ENCODE results near the gene ANAPC4.
"Not testable (repeated sequence)": the region's sequence is repeated elsewhere in the genome, so short reads cannot be mapped to it uniquely, and the experiment has no call there.

ANAPC4 gene, protein sequence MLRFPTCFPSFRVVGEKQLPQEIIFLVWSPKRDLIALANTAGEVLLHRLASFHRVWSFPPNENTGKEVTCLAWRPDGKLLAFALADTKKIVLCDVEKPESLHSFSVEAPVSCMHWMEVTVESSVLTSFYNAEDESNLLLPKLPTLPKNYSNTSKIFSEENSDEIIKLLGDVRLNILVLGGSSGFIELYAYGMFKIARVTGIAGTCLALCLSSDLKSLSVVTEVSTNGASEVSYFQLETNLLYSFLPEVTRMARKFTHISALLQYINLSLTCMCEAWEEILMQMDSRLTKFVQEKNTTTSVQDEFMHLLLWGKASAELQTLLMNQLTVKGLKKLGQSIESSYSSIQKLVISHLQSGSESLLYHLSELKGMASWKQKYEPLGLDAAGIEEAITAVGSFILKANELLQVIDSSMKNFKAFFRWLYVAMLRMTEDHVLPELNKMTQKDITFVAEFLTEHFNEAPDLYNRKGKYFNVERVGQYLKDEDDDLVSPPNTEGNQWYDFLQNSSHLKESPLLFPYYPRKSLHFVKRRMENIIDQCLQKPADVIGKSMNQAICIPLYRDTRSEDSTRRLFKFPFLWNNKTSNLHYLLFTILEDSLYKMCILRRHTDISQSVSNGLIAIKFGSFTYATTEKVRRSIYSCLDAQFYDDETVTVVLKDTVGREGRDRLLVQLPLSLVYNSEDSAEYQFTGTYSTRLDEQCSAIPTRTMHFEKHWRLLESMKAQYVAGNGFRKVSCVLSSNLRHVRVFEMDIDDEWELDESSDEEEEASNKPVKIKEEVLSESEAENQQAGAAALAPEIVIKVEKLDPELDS

DNA sequence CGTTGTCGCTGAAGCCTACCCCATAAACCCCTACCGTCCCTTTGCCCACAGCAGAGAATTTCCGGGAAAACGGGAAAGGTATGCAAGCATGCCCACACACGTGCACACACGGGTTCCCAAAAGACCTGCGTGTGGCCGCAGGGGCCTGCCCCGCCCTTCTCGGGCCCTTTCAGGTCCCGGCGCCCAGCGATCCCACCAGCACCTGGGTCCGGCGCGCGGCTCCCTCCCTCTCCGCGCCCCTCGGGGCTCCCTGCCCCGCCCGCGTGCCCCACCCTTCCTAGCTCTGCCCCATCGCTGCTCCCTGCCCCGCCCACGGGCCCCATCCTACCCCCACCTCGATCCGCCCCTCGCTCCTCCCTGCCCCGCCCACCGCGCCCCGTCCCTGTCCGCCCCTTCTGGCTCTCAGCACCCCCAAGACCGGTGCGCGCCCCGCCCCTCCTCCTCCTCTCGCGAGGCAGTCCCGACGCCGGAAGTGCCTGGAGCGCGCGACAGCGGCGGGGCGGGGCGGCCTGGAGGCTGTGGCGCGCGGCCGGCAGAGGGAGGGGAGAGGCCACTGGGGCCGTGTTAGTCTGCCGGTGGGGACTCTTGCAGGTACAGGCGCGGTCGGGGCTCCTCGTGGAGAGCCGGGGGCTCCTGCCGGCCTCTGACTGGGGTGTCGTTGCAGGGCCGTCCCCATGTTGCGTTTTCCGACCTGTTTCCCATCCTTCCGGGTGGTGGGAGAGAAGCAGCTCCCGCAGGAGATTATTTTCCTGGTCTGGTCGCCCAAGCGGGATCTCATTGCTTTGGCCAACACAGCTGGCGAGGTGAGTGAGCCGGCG lies at the start of gene ANAPC4:
Gene ANAPC4, plus strand, starts transcription at position 510 of the 818 bp plus-strand sequence. Its CDS starts 165 bp downstream, at position 675.
- Histone ChIP-seq H3K4me1 (ENCODE audit: insufficient read depth, poor library complexity, severe bottlenecking) (no peaks in the 10 kb centered on the region), H3K36me3 (ENCODE audit: low read depth) (peaks cover 21% of the 10 kb centered on the region), H3K9me3 (ENCODE audit: severe bottlenecking) (no peaks in the 10 kb centered on the region), H3K4me3 (ENCODE audit: severe bottlenecking) (peak within 1 kb of the TSS; percentile 98), H3K27ac (ENCODE audit: poor library complexity, severe bottlenecking) (peak within 1 kb of the TSS; percentile 56), H3K27me3 (ENCODE audit: insufficient read depth, poor library complexity, severe bottlenecking) (no peaks in the 10 kb centered on the region)
- DNase-seq (ENCODE audit: low spot score): peak; percentile 98
- TF ChIP-seq, protein P1, sequence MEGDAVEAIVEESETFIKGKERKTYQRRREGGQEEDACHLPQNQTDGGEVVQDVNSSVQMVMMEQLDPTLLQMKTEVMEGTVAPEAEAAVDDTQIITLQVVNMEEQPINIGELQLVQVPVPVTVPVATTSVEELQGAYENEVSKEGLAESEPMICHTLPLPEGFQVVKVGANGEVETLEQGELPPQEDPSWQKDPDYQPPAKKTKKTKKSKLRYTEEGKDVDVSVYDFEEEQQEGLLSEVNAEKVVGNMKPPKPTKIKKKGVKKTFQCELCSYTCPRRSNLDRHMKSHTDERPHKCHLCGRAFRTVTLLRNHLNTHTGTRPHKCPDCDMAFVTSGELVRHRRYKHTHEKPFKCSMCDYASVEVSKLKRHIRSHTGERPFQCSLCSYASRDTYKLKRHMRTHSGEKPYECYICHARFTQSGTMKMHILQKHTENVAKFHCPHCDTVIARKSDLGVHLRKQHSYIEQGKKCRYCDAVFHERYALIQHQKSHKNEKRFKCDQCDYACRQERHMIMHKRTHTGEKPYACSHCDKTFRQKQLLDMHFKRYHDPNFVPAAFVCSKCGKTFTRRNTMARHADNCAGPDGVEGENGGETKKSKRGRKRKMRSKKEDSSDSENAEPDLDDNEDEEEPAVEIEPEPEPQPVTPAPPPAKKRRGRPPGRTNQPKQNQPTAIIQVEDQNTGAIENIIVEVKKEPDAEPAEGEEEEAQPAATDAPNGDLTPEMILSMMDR (IDR thresholded peaks at IDR 0.05; ENCODE audit: poor library complexity, severe bottlenecking): no peak
- ATAC-seq (ENCODE audit: low read depth): peak; percentile 93

DNA sequence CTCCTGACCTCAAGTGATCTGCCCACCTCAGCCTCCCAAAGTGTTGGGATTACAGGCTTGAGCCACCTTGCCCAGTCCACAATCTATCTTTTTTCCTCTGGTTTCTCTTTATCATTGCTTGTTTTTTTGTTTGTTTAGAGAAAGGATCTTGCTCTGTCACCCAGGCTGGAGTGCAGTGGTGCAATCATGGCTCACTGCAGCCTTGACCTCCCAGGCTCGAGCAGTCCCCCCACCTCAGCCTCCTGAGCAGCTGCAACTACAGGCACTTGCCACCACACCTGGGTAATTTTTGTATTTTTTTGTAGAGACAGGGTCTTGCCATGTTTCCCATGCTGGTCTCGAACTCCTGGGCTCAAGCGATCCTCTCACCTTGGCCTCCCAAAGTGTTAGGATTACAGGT lies 48.6 kb upstream of the ANAPC4 start:
- not testable (repeated sequence) for ATAC-seq (ENCODE audit: low read depth); H3K27ac ChIP-seq (ENCODE audit: poor library complexity, severe bottlenecking)

DNA sequence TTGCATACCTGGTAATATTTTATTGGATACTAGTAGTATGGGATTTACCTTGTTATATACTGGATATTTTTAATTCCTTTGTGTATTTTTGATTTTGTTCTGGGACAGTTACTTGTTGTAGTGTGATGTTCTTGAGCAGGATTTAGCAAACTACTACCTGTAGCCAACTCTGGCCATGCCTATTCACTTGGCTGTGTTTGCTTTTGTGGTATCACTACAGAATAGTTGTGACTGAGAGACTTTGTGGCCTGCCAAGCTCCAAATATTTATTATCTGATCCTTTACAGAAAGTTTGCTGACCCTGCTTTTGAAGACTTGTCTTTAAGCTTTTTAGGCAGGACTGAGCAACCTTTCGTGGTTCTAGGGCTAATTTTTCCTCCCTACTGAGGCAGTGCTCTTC lies 46.7 kb upstream of the ANAPC4 start:
- Histone ChIP-seq H3K4me3 (ENCODE audit: severe bottlenecking) (no peak overlapping the region), H3K27ac (ENCODE audit: poor library complexity, severe bottlenecking) (no peak overlapping the region), H3K4me1 (ENCODE audit: insufficient read depth, poor library complexity, severe bottlenecking) (no peaks in the 10 kb centered on the region), H3K36me3 (ENCODE audit: low read depth) (0 out of 2 replicates have a peak, but pooled peaks cover 3% of the 10 kb centered on the region), H3K9me3 (ENCODE audit: severe bottlenecking) (no peaks in the 10 kb centered on the region), H3K27me3 (ENCODE audit: insufficient read depth, poor library complexity, severe bottlenecking) (no peaks in the 10 kb centered on the region)
- DNase-seq (ENCODE audit: low spot score): no peak
- ATAC-seq (ENCODE audit: low read depth): no peak
- TF ChIP-seq, protein P1 (IDR thresholded peaks at IDR 0.05; ENCODE audit: poor library complexity, severe bottlenecking): no peak

More for the DNA sequence above, 48.6 kb upstream of the ANAPC4 start:
- H3K4me1 ChIP-seq (ENCODE audit: insufficient read depth, poor library complexity, severe bottlenecking); H3K9me3 ChIP-seq (ENCODE audit: severe bottlenecking); H3K4me3 ChIP-seq (ENCODE audit: severe bottlenecking); DNase-seq (ENCODE audit: low spot score); H3K27me3 ChIP-seq (ENCODE audit: insufficient read depth, poor library complexity, severe bottlenecking); H3K36me3 ChIP-seq (ENCODE audit: low read depth): not testable (repeated sequence)

DNA sequence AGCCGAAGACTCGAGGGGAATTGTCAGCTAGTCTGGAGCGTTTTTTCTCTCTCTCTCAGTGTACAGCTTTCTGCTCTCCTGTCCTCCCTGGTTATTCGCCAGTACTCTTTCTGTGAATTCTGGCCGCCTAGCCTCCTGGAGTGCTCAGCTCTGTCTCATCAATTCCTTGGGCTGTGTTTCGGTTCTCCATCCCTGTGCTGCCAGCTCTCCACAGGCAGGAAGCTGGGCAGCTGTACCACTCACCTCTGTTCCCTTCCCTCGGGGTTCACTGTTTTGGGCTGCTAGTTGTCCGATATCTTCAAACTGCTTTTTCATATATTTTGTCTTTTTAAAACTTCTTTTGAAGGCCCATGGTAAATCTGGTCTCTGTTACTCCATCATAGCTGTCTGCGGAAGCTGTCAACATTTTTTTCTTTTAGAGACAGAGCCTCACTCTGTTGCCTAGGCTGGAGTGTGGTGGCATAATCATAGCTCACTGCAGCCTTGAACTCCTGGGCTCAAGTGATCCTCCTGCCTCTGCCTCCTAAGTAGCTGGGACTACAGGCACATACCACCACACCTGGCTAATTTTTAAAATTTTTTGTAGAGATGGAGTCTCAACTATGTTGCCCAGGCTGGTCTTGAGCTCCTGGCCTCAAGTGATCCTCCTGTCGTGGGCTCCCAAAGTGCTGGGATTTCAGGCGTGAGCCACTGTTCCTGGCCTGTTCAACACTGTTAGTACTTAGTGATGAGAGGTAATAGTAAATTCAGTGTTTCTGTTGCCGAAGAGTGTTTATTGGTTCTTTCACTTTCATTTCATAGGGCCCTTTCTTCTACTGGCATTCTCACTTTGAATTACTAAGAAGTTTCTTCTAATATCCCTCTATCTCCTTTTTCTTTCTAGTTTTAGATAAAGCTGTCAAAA lies 45.9 kb upstream of the ANAPC4 start:
- no peak overlapping the region for H3K4me3 ChIP-seq (ENCODE audit: severe bottlenecking)

More for the DNA sequence above, 45.9 kb upstream of the ANAPC4 start:
- H3K4me1 ChIP-seq (ENCODE audit: insufficient read depth, poor library complexity, severe bottlenecking): no peaks in the 10 kb centered on the region
- ATAC-seq (ENCODE audit: low read depth): no peak
- no peaks in the 10 kb centered on the region for H3K27me3 ChIP-seq (ENCODE audit: insufficient read depth, poor library complexity, severe bottlenecking)
- H3K27ac ChIP-seq (ENCODE audit: poor library complexity, severe bottlenecking): no peak overlapping the region
- 0 out of 2 replicates have a peak, but pooled peaks cover 8% of the 10 kb centered on the region for H3K36me3 ChIP-seq (ENCODE audit: low read depth)
- TF ChIP-seq, protein P1 (IDR thresholded peaks at IDR 0.05; ENCODE audit: poor library complexity, severe bottlenecking): no peak
- DNase-seq (ENCODE audit: low spot score): no peak
- no peaks in the 10 kb centered on the region for H3K9me3 ChIP-seq (ENCODE audit: severe bottlenecking)
